ENCODE measurements around the gene SOX5. TPM values are rescaled to one million over a fixed set of nuclear protein-coding genes. Genes with fewer than 3 reads are reported as not detected.

Gene SOX5
- total RNA-seq, 5 donors from 2014 or later (not counting 1 experiment from before 2014, with no cell fraction given), result 0.10 to 1.1 (median 0.39) TPM; not detected in 1

- Mint-ChIP-seq H3K27me3 (no peaks in the 10 kb centered on the region), H3K4me3 (no peak overlapping the region), H3K27ac (no peak overlapping the region), H3K9me3 (peaks cover 0 to 13% (median 0%) of the 10 kb centered on the region in 3 donors), H3K36me3 (no peaks in the 10 kb centered on the region), H3K4me1 (no peaks in the 10 kb centered on the region)
- CTCF ChIA-PET, result no interaction called here
- Histone ChIP-seq H3K36me3 (ENCODE audit: control insufficient read depth in 2 of 2, extremely low read depth in 1 of 2, insufficient read depth in 1 of 2, low read length in 1 of 2) (no peaks in the 10 kb centered on the region), H3K27me3 (replicated peaks in 1 of 2; ENCODE audit: control insufficient read depth in 2 of 2, extremely low read depth in 1 of 2, insufficient read depth in 2 of 2, low read length in 1 of 2) (no peaks in the 10 kb centered on the region), H3K9me3 (no peaks in the 10 kb centered on the region), H3K4me3 (ENCODE audit: control insufficient read depth in 1 of 2, extremely low read depth in 1 of 2, low read length in 1 of 2) (no peak overlapping the region), H3K4me1 (ENCODE audit: control insufficient read depth in 1 of 2, extremely low read depth in 1 of 2, insufficient read depth in 2 of 2, low read length in 2 of 2) (no peaks in the 10 kb centered on the region), H3K27ac (ENCODE audit: low read length) (no peak overlapping the region)
- POLR2A ChIA-PET, result no interaction called here
- DNase-seq (no peak), ATAC-seq (replicated peaks in 1 of 4) (no peak)
- WGBS (ENCODE audit: insufficient coverage), result no CpG with 5 or more reads among the region's 4 CpGs
Observed at GRCh38 chr12:23546756-23547155, 402.7 kb downstream of the SOX5 start.

- Histone ChIP-seq H3K4me1 (ENCODE audit: control insufficient read depth in 1 of 2, extremely low read depth in 1 of 2, insufficient read depth in 2 of 2, low read length in 2 of 2) (no peaks in the 10 kb centered on the region), H3K4me3 (ENCODE audit: control insufficient read depth in 1 of 2, extremely low read depth in 1 of 2, low read length in 1 of 2) (no peak overlapping the region), H3K9me3 (no peaks in the 10 kb centered on the region), H3K27me3 (replicated peaks in 1 of 2; ENCODE audit: control insufficient read depth in 2 of 2, extremely low read depth in 1 of 2, insufficient read depth in 2 of 2, low read length in 1 of 2) (no peaks in the 10 kb centered on the region), H3K36me3 (ENCODE audit: control insufficient read depth in 2 of 2, extremely low read depth in 1 of 2, insufficient read depth in 1 of 2, low read length in 1 of 2) (no peaks in the 10 kb centered on the region), H3K27ac (ENCODE audit: low read length) (no peak overlapping the region)
- ATAC-seq (replicated peaks in 1 of 4), result no peak
- ChIA-PET CTCF (no interaction called here), POLR2A (no interaction called here)
- no peak overlapping the region for H3K27ac Mint-ChIP-seq
- no peaks in the 10 kb centered on the region for H3K4me1 Mint-ChIP-seq
- H3K27me3 Mint-ChIP-seq, result no peaks in the 10 kb centered on the region
- WGBS (ENCODE audit: insufficient coverage), result no CpG with 5 or more reads among the region's 1 CpG
- H3K9me3 Mint-ChIP-seq, result peaks cover 0 to 18% (median 3%) of the 10 kb centered on the region in 3 donors
- H3K4me3 Mint-ChIP-seq, result no peak overlapping the region
- H3K36me3 Mint-ChIP-seq, result no peaks in the 10 kb centered on the region
- DNase-seq, result no peak
Observed at GRCh38 chr12:23543767-23544166, 405.7 kb downstream of the SOX5 start.

GRCh38 chr12:23542187-23542586 lies 407.3 kb downstream of the SOX5 start:
- no peaks in the 10 kb centered on the region for H3K4me1 Mint-ChIP-seq
- ATAC-seq (replicated peaks in 1 of 4) (no peak), DNase-seq (no peak)
- no peaks in the 10 kb centered on the region for H3K36me3 Mint-ChIP-seq
- H3K9me3 Mint-ChIP-seq, result peaks cover 0 to 18% (median 3%) of the 10 kb centered on the region in 3 donors
- no CpG with 5 or more reads among the region's 3 CpGs for WGBS (ENCODE audit: insufficient coverage)
- Histone ChIP-seq H3K9me3 (no peaks in the 10 kb centered on the region), H3K36me3 (ENCODE audit: control insufficient read depth in 2 of 2, extremely low read depth in 1 of 2, insufficient read depth in 1 of 2, low read length in 1 of 2) (no peaks in the 10 kb centered on the region), H3K4me3 (ENCODE audit: control insufficient read depth in 1 of 2, extremely low read depth in 1 of 2, low read length in 1 of 2) (no peak overlapping the region), H3K27me3 (replicated peaks in 1 of 2; ENCODE audit: control insufficient read depth in 2 of 2, extremely low read depth in 1 of 2, insufficient read depth in 2 of 2, low read length in 1 of 2) (no peaks in the 10 kb centered on the region), H3K27ac (ENCODE audit: low read length) (no peak overlapping the region), H3K4me1 (ENCODE audit: control insufficient read depth in 1 of 2, extremely low read depth in 1 of 2, insufficient read depth in 2 of 2, low read length in 2 of 2) (no peaks in the 10 kb centered on the region)
- no peak overlapping the region for H3K27ac Mint-ChIP-seq
- H3K4me3 Mint-ChIP-seq, result no peak overlapping the region
- ChIA-PET POLR2A (no interaction called here), CTCF (no interaction called here)
- H3K27me3 Mint-ChIP-seq, result no peaks in the 10 kb centered on the region

DNA sequence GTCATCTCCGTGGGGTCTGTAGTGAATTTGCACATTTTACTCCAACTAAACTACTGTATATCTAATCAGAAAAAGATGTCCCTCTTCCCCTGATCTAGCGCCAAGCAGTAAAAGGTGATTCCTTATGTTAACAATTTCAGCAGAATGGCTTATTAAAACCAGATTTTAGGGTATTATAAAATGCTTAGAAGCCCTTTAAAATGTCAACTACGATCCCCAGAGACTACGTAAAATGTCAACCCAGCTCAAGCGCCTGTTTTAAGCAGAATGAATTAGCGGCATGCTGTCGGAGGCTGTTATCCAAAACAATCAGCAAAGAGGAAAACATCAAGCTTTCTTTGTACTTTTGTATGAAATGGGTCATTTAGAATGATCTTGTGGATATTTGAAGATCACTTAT lies 408.9 kb downstream of the SOX5 start:
- ATAC-seq (replicated peaks in 1 of 4) (no peak), DNase-seq (no peak)
- Mint-ChIP-seq H3K4me3 (no peak overlapping the region), H3K36me3 (no peaks in the 10 kb centered on the region), H3K27ac (no peak overlapping the region), H3K9me3 (peaks cover 0 to 18% (median 3%) of the 10 kb centered on the region in 3 donors), H3K27me3 (no peaks in the 10 kb centered on the region), H3K4me1 (no peaks in the 10 kb centered on the region)
- no peaks in the 10 kb centered on the region for H3K4me1 ChIP-seq (ENCODE audit: control insufficient read depth in 1 of 2, extremely low read depth in 1 of 2, insufficient read depth in 2 of 2, low read length in 2 of 2)
- POLR2A ChIA-PET, result no interaction called here
- no peaks in the 10 kb centered on the region for H3K36me3 ChIP-seq (ENCODE audit: control insufficient read depth in 2 of 2, extremely low read depth in 1 of 2, insufficient read depth in 1 of 2, low read length in 1 of 2)
- no peak overlapping the region for H3K27ac ChIP-seq (ENCODE audit: low read length)
- no peaks in the 10 kb centered on the region for H3K27me3 ChIP-seq (replicated peaks in 1 of 2; ENCODE audit: control insufficient read depth in 2 of 2, extremely low read depth in 1 of 2, insufficient read depth in 2 of 2, low read length in 1 of 2)
- no peaks in the 10 kb centered on the region for H3K9me3 ChIP-seq
- CTCF ChIA-PET, result no interaction called here
- WGBS (ENCODE audit: insufficient coverage), result 93% methylated on average over 3 of the region's 7 CpGs
- H3K4me3 ChIP-seq (ENCODE audit: control insufficient read depth in 1 of 2, extremely low read depth in 1 of 2, low read length in 1 of 2), result no peak overlapping the region

- H3K36me3 ChIP-seq (ENCODE audit: control insufficient read depth in 2 of 2, extremely low read depth in 1 of 2, insufficient read depth in 1 of 2, low read length in 1 of 2), result no peaks in the 10 kb centered on the region
- no peaks in the 10 kb centered on the region for H3K27me3 ChIP-seq (replicated peaks in 1 of 2; ENCODE audit: control insufficient read depth in 2 of 2, extremely low read depth in 1 of 2, insufficient read depth in 2 of 2, low read length in 1 of 2)
- ChIA-PET POLR2A (interaction anchor here in 1 of 2 donors (0.6 kb wide), 2 partner anchors 37 to 1028 kb away, joined by 3 to 9 read pairs; no protein-coding TSS in a partner anchor), CTCF (interaction anchor here in 1 of 2 donors (0.6 kb wide), 1 partner anchor 352 kb away, joined by 3 read pairs; no protein-coding TSS in a partner anchor)
- no peaks in the 10 kb centered on the region for H3K36me3 Mint-ChIP-seq
- H3K27ac Mint-ChIP-seq, result no peak overlapping the region
- H3K9me3 ChIP-seq, result no peaks in the 10 kb centered on the region
- H3K4me3 Mint-ChIP-seq, result no peak overlapping the region
- ATAC-seq (replicated peaks in 1 of 4), result no peak
- H3K27me3 Mint-ChIP-seq, result no peaks in the 10 kb centered on the region
- H3K4me3 ChIP-seq (ENCODE audit: control insufficient read depth in 1 of 2, extremely low read depth in 1 of 2, low read length in 1 of 2), result no peak overlapping the region
- 90% methylated on average over 2 of the region's 7 CpGs for WGBS (ENCODE audit: insufficient coverage)
- H3K4me1 Mint-ChIP-seq, result no peaks in the 10 kb centered on the region
- peaks cover 0 to 8% (median 3%) of the 10 kb centered on the region in 3 donors for H3K9me3 Mint-ChIP-seq
- DNase-seq, result no peak
- no peak overlapping the region for H3K27ac ChIP-seq (ENCODE audit: low read length)
- no peaks in the 10 kb centered on the region for H3K4me1 ChIP-seq (ENCODE audit: control insufficient read depth in 1 of 2, extremely low read depth in 1 of 2, insufficient read depth in 2 of 2, low read length in 2 of 2)
Observed at GRCh38 chr12:23536293-23536692, 413.2 kb downstream of the SOX5 start.

- Mint-ChIP-seq H3K36me3 (no peaks in the 10 kb centered on the region), H3K9me3 (peaks cover under 1 to 12% (median 3%) of the 10 kb centered on the region in 3 donors), H3K4me1 (no peaks in the 10 kb centered on the region), H3K4me3 (no peak overlapping the region), H3K27me3 (no peaks in the 10 kb centered on the region), H3K27ac (no peak overlapping the region)
- H3K27me3 ChIP-seq (replicated peaks in 1 of 2; ENCODE audit: control insufficient read depth in 2 of 2, extremely low read depth in 1 of 2, insufficient read depth in 2 of 2, low read length in 1 of 2), result no peaks in the 10 kb centered on the region
- H3K4me3 ChIP-seq (ENCODE audit: control insufficient read depth in 1 of 2, extremely low read depth in 1 of 2, low read length in 1 of 2), result no peak overlapping the region
- no peaks in the 10 kb centered on the region for H3K4me1 ChIP-seq (ENCODE audit: control insufficient read depth in 1 of 2, extremely low read depth in 1 of 2, insufficient read depth in 2 of 2, low read length in 2 of 2)
- CTCF ChIA-PET, result interaction anchor here in 1 of 2 donors (0.6 kb wide), 1 partner anchor 351 kb away, joined by 3 read pairs; no protein-coding TSS in a partner anchor
- DNase-seq, result no peak
- H3K9me3 ChIP-seq, result no peaks in the 10 kb centered on the region
- H3K27ac ChIP-seq (ENCODE audit: low read length), result no peak overlapping the region
- WGBS (ENCODE audit: insufficient coverage), result 89% methylated on average over 1 of the region's 1 CpG
- H3K36me3 ChIP-seq (ENCODE audit: control insufficient read depth in 2 of 2, extremely low read depth in 1 of 2, insufficient read depth in 1 of 2, low read length in 1 of 2), result no peaks in the 10 kb centered on the region
- ATAC-seq (replicated peaks in 1 of 4), result no peak
- POLR2A ChIA-PET, result interaction anchor here (0.6 kb wide), 2 partner anchors 22 to 1027 kb away, joined by 3 to 9 read pairs; no protein-coding TSS in a partner anchor
Observed at GRCh38 chr12:23535441-23535840, 414.0 kb downstream of the SOX5 start.

- Mint-ChIP-seq H3K27ac (no peak overlapping the region), H3K27me3 (no peaks in the 10 kb centered on the region), H3K9me3 (peaks cover 0 to 4% (median 4%) of the 10 kb centered on the region in 3 donors), H3K4me1 (no peaks in the 10 kb centered on the region), H3K4me3 (no peak overlapping the region), H3K36me3 (no peaks in the 10 kb centered on the region)
- Histone ChIP-seq H3K27me3 (replicated peaks in 1 of 2; ENCODE audit: control insufficient read depth in 2 of 2, extremely low read depth in 1 of 2, insufficient read depth in 2 of 2, low read length in 1 of 2) (no peaks in the 10 kb centered on the region), H3K36me3 (ENCODE audit: control insufficient read depth in 2 of 2, extremely low read depth in 1 of 2, insufficient read depth in 1 of 2, low read length in 1 of 2) (no peaks in the 10 kb centered on the region), H3K4me1 (ENCODE audit: control insufficient read depth in 1 of 2, extremely low read depth in 1 of 2, insufficient read depth in 2 of 2, low read length in 2 of 2) (no peaks in the 10 kb centered on the region), H3K27ac (ENCODE audit: low read length) (no peak overlapping the region), H3K9me3 (no peaks in the 10 kb centered on the region), H3K4me3 (ENCODE audit: control insufficient read depth in 1 of 2, extremely low read depth in 1 of 2, low read length in 1 of 2) (no peak overlapping the region)
- ATAC-seq (replicated peaks in 1 of 4) (no peak), DNase-seq (no peak)
- CTCF ChIA-PET, result no interaction called here
- 97% methylated on average over 4 of the region's 8 CpGs for WGBS (ENCODE audit: insufficient coverage)
- POLR2A ChIA-PET, result no interaction called here
Observed at GRCh38 chr12:23534196-23534595, 415.3 kb downstream of the SOX5 start.
